Epithelial cell of esophagus (primary cell): ENCODE measurements around the gene PDCD4.

Experiments
- DNase-seq: peaks from one replicate; pipeline ENCODE4 v3.0.0; 2010; ENCODE audit warnings: low read depth
- H3K4me3 ChIP-seq: 2 replicates; pipeline ENCODE4 v1.5.1; 2011; ENCODE audit warnings: mild to moderate bottlenecking, low read length, control low read depth
- TF ChIP-seq, protein P1 (sequence below): IDR thresholded peaks from 2 replicates; pipeline ENCODE4 v1.5.1; 2011; ENCODE audit warnings: low read depth, mild to moderate bottlenecking, low read length, control low read depth, inconsistent platforms; ENCODE audit not compliant: insufficient read depth; ENCODE audit errors: missing control alignments

The PDCD4 gene

DNA sequence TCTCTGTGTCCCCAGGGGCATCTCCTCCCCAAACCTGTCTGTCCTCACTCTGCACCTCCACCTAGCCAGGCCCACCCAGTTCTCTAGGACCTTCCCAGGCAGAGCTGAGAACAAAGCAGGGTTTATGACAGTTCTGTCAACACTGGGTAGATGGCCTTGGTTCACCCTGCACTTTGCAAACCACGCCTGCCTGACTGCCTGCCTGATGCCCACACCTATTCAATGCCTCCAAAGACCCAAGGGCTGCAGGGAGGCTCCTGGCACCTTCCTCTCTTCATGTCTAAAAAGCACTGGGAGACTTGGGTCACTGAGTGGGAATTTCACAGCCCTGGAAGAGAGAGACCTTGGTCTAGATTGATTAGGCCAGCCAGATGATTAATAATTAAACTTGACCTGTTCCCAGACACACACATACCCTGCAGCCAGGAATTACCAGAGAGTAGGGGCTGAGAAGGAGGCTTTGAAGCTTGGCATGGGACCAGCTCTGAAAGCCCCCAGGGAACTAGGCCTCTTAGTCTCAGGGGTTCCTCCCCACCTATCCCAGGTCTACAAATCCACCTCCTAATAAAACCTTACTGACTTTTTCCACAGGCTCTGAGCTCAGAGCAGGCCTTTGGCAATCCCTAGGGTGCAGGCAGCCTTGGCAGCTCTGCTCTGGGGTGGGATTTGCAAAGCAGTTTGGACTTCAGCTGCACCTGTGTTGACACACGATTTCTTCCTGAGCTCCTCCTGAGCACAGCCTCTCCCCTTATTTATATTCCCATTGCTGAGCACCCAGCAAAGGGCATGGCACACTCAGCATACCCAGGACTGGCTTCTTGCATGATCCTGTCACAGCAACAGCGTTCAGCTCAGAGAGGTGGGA, 25.7 kb upstream of the PDCD4 start:
- H3K4me3 ChIP-seq: no peak overlapping the region
- peak; percentile 30 for DNase-seq
- TF ChIP-seq, protein P1, sequence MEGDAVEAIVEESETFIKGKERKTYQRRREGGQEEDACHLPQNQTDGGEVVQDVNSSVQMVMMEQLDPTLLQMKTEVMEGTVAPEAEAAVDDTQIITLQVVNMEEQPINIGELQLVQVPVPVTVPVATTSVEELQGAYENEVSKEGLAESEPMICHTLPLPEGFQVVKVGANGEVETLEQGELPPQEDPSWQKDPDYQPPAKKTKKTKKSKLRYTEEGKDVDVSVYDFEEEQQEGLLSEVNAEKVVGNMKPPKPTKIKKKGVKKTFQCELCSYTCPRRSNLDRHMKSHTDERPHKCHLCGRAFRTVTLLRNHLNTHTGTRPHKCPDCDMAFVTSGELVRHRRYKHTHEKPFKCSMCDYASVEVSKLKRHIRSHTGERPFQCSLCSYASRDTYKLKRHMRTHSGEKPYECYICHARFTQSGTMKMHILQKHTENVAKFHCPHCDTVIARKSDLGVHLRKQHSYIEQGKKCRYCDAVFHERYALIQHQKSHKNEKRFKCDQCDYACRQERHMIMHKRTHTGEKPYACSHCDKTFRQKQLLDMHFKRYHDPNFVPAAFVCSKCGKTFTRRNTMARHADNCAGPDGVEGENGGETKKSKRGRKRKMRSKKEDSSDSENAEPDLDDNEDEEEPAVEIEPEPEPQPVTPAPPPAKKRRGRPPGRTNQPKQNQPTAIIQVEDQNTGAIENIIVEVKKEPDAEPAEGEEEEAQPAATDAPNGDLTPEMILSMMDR: no peak

DNA sequence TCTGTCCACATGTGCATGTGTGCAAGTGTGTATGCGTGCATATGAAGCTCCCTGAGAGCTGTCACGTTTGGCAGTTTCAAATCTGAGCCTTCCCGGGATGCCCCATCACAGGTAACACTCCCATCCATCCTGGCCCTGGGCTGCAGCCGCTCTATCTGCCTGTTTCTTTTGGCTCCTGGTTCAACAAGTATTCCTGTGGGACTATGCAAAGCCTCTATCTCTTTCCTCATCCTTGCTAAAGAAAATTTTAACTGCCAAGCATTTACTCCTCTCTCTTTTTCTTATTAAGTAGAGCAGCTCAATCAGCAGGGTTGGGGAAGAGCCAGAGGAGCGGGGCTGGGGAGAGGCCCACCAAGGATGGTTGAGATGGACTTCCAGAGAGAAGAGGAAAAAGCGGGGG, 24.4 kb upstream of the PDCD4 start:
- TF ChIP-seq, protein P1: no peak
- DNase-seq: no peak
- no peak overlapping the region for H3K4me3 ChIP-seq

DNA sequence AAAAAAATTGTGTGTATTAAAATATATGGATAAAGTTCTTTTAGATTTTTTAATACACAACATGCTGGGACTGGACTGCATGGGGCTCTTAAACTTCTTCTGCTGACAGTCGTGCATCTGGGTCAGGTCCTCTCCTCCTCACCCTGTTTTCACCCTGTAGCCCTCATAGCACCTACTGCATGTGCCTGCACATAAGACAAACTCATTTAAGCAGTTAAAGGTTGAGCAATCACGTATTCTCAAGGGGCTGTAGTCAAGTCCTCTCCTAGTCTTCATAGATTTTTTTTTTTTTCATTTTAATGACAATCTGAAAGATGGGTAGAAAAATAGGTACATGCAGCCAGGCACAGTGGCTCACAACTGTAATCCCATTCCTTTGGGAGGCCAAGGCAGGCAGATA, 23.6 kb upstream of the PDCD4 start:
- H3K4me3 ChIP-seq: no peak overlapping the region
- TF ChIP-seq, protein P1: no peak
- no peak for DNase-seq

DNA sequence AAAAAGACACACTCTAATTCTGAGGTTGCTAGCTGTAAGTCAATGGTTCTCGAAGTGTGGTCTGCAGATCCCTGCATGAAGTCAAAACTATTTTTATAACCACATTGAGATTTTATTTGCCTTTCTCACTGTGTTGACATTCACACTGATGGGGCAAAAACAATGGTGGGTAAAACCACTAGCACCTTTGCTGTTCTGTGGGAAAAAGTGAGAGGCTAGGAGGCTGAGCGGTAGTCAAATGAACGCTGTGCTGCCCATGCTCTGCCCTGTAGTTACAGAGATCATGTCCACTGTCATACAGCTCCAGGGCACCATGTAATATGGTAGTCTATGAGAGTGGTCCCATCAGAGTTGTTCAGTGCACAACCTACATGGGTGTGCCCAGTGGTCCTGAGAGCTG, 21.6 kb upstream of the PDCD4 start:
- H3K4me3 ChIP-seq: no peak overlapping the region
- TF ChIP-seq, protein P1: no peak
- DNase-seq: no peak

DNA sequence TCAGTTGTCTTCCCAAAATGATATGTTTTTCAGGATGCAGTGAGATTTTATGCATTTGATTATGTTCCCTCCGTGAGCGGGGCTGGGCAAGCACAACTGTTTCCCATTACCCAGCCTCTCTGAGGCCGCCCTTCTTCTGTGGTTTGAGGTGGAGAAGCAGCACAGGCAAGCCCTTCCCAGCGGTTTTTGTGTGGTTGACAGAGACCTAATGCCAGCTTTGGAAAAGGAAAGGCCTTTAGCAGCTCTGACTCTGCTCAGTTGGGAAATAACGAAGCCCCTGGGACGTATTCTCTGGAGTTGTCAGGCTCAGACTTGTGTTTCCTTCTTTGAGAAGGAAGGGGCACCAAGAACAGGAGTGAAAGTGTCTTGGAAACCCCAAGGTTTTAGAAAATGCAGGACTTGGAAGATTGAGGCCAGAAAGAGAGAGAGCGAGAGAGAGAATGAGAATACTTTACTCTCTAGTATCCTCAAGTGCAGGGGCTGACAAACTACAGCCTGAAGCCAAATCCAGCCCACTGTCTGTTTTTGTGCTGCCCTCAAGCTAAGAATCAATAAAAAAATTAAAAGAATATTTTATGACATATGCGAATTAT, 20.6 kb upstream of the PDCD4 start:
- DNase-seq: peak; percentile 48
- no peak overlapping the region for H3K4me3 ChIP-seq
- TF ChIP-seq, protein P1: no peak

DNA sequence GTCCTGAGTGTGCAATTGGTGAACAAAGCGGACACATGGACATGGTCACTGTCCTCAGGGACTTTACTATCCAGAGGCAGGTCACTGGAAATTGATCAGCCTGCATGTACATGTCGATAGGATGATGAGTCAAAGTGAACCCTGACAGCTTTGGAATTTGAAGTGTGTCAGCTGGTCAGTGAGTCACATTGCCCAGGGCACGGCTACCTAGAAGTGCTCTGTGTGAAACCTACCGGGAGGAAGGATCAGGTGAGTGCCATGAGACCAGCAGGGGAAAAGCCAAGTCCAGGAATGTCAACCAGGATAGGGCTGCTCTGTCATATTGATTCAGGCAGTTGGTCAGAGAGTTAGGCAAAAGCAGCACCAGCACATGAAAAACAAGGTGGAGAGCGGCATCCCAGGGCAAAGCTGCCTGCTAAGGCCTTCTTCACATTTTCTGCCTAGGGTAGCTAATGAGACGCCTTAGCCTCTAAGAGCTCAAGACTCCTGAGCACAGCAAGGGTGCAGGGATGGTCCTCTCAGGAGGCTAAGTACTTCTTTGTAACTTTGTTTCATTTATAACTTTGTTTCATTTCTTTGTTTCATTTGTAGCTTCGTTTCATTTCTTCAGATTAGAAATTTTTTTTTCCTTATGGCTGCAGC, 19.4 kb upstream of the PDCD4 start:
- no peak overlapping the region for H3K4me3 ChIP-seq
- TF ChIP-seq, protein P1: no peak
- DNase-seq: peak; percentile 98

DNA sequence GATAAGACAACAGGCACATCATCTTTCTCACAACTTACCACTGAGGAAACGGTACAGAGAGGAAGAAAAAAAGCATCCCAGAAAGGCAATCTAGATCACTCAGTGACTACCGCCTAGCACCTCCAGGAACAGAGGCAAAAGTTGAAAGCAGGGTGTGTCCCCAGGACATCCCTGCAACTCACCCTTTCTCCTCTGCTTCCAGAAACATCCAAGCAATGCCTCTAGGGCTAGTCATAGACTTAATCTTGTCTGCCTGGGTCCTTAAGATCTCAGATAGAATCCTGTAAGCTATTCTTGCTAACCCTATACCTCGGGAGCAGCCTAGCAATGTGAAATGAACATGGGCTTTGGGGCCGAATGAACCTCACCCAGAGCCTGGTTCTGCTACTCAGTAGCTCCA, 18.8 kb upstream of the PDCD4 start:
- H3K4me3 ChIP-seq: no peak overlapping the region
- DNase-seq: peak; percentile 59
- TF ChIP-seq, protein P1: no peak
